C4-2B (cell line): ENCODE results near the gene BLOC1S5.

Experiments
- ZFX ChIP-seq: fragments of 450-650 bp; IDR thresholded peaks from 2 replicates; pipeline ENCODE4 v1.6.1; 2017
- TF ChIP-seq, protein P1 (sequence below): fragments of 450-650 bp; conservative IDR thresholded peaks from 2 replicates; pipeline ENCODE4 v1.5.1; 2017; ENCODE audit warnings: mild to moderate bottlenecking

- TF ChIP-seq, protein P1, sequence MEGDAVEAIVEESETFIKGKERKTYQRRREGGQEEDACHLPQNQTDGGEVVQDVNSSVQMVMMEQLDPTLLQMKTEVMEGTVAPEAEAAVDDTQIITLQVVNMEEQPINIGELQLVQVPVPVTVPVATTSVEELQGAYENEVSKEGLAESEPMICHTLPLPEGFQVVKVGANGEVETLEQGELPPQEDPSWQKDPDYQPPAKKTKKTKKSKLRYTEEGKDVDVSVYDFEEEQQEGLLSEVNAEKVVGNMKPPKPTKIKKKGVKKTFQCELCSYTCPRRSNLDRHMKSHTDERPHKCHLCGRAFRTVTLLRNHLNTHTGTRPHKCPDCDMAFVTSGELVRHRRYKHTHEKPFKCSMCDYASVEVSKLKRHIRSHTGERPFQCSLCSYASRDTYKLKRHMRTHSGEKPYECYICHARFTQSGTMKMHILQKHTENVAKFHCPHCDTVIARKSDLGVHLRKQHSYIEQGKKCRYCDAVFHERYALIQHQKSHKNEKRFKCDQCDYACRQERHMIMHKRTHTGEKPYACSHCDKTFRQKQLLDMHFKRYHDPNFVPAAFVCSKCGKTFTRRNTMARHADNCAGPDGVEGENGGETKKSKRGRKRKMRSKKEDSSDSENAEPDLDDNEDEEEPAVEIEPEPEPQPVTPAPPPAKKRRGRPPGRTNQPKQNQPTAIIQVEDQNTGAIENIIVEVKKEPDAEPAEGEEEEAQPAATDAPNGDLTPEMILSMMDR, result no peak
- no peak for TF ChIP-seq ZFX
These were observed 39.5 kb upstream of the BLOC1S5 start for GRCh38 chr6:8103726-8104125.
